Ramos (cell line): ENCODE data around the gene MRTO4.
"Not testable (repeated sequence)": the region's sequence is repeated elsewhere in the genome, so short reads cannot be mapped to it uniquely, and the experiment has no call there.

ENCODE experiments used
- in situ Hi-C: fragments of 300-500 bp; cut with MboI; formaldehyde crosslinking; loops from one replicate; pipeline ENCODE4 v1.14.3; 2022; ENCODE audit warnings: low sequenced_read_pairs; ENCODE audit not compliant: unreplicated experiment

MRTO4 gene

GRCh38 chr1:19222979-19223824, 28.4 kb upstream of the MRTO4 start:
- in situ Hi-C loops = no loop called here

GRCh38 chr1:19229229-19229628, 22.4 kb upstream of the MRTO4 start:
- in situ Hi-C loops = no loop called here

GRCh38 chr1:19229828-19230325, 21.7 kb upstream of the MRTO4 start:
- in situ Hi-C loops = no loop called here

- in situ Hi-C loops = not testable (repeated sequence)
These were observed 19.7 kb upstream of the MRTO4 start for GRCh38 chr1:19231736-19232523.

- in situ Hi-C loops = no loop called here
These were observed 19.1 kb upstream of the MRTO4 start for GRCh38 chr1:19232524-19232846.

- in situ Hi-C loops = no loop called here
These were observed 17.4 kb upstream of the MRTO4 start for GRCh38 chr1:19234224-19234623.

GRCh38 chr1:19239876-19240275, 11.7 kb upstream of the MRTO4 start:
- in situ Hi-C loops = loop anchor here (10.0 kb wide), 1 partner anchor 335 kb away; the partner anchor contains the start of gene ALDH4A1

- in situ Hi-C loops = loop anchor here (10.0 kb wide), 1 partner anchor 336 kb away; the partner anchor contains the start of gene ALDH4A1
These were observed 10.7 kb upstream of the MRTO4 start for GRCh38 chr1:19240673-19241538.

GRCh38 chr1:19250629-19251304, 838 bp upstream of the MRTO4 start:
- in situ Hi-C loops = no loop called here

GRCh38 chr1:19254416-19254815, 2.8 kb downstream of the MRTO4 start:
- in situ Hi-C loops = no loop called here

- in situ Hi-C loops = no loop called here
These were observed 3.7 kb downstream of the MRTO4 start for GRCh38 chr1:19255288-19255687.

GRCh38 chr1:19256301-19256700, 4.7 kb downstream of the MRTO4 start:
- in situ Hi-C loops = not testable (repeated sequence)

- in situ Hi-C loops = no loop called here
These were observed 5.7 kb downstream of the MRTO4 start for GRCh38 chr1:19257178-19257914.

- in situ Hi-C loops = no loop called here
These were observed 6.7 kb downstream of the MRTO4 start for GRCh38 chr1:19258353-19258752.

- in situ Hi-C loops = no loop called here
These were observed 8.9 kb downstream of the MRTO4 start for GRCh38 chr1:19260211-19261138.

- in situ Hi-C loops = no loop called here
These were observed 10.4 kb downstream of the MRTO4 start for GRCh38 chr1:19262047-19262446.

- in situ Hi-C loops = no loop called here
These were observed 11.1 kb downstream of the MRTO4 start for GRCh38 chr1:19262744-19263143.

- in situ Hi-C loops = no loop called here
These were observed 16.8 kb downstream of the MRTO4 start for GRCh38 chr1:19268445-19268844.
